ENCODE data around the gene PRSS27.

DNA sequence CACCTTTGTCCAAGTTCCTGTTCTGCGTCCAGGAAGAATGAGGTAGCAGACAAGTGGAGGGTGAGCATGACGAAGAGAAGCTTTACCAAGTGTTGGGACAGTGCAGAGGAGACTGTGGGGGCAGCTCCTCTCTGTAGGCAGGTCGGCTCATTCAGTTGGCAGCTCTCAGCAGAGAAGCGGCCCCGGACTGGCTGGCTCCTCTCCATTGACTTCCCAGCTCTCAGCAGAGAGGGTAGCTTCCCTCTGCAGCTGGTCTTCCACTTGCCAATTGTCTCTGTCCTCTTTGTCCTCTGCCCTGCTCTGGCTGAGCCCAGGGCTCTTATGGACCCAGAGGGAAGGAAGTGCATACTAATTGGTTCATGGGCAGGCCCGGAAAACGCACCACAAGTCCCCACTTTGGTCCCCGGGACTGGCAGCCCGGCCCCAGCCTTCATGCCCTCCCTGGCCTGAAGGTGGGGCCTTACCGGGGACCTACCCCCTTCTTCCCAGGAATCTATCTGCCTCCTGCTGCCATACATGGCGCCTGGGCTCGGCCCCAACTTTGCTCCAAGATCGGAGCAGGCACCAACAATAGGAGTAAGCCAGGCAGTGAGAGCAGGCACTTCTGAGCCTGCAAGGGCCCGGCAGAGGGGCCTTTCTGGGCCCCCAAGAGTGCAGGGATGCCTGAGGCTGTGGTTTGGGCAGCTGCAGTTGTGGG is 27.6 kb downstream of the PRSS27 start:
- TF ChIP-seq, protein P1, sequence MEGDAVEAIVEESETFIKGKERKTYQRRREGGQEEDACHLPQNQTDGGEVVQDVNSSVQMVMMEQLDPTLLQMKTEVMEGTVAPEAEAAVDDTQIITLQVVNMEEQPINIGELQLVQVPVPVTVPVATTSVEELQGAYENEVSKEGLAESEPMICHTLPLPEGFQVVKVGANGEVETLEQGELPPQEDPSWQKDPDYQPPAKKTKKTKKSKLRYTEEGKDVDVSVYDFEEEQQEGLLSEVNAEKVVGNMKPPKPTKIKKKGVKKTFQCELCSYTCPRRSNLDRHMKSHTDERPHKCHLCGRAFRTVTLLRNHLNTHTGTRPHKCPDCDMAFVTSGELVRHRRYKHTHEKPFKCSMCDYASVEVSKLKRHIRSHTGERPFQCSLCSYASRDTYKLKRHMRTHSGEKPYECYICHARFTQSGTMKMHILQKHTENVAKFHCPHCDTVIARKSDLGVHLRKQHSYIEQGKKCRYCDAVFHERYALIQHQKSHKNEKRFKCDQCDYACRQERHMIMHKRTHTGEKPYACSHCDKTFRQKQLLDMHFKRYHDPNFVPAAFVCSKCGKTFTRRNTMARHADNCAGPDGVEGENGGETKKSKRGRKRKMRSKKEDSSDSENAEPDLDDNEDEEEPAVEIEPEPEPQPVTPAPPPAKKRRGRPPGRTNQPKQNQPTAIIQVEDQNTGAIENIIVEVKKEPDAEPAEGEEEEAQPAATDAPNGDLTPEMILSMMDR (IDR thresholded peaks at IDR 0.05), result no peak
- no peak for TF ChIP-seq EZH2 (IDR thresholded peaks at IDR 0.05; ENCODE audit: borderline replicate concordance, insufficient read depth, low read depth, low read length, poor library complexity, severe bottlenecking)

All from B cell (primary cell).